Activated CD8-positive, alpha-beta memory T cell treated with anti-CD3 and anti-CD28 coated beads for 4 hours (primary cell): ENCODE results near the gene CADPS2.

Source experiments
- DNase-seq, 2 donors: peaks; one replicate each; pipeline ENCODE4 v3.0.0-alpha.2; 2020; ENCODE audit warnings: low read depth in 2 of 2

Gene CADPS2

DNA sequence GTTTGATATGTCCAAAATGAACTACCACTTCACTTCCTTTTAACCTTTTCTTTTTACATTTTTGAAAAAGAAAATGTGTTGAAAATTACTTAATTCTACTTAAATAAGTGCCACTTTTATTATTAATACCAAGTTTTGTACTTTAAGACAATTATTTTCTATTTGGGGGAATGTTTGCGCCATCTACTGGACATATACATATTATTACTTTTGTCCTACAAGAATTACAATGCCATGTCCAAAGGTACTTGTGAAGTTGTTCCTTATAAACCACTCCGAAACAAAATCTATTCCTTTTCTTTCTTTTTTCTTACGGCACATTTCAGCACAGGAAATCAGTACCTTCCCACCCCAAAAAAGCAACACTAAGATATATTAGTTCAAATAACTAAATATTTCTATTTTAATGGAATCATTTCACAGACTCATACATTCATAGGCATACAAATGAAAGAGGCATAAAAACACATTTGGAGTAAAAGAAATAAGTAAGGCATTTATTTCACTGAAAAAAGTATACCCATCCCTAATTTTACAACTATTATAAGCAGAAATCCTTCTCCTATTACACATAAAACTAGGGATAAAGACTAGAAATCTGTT lies 357.3 kb downstream of the CADPS2 start:
- no peak for DNase-seq

GRCh38 chr7:122525355-122525754 lies 360.9 kb downstream of the CADPS2 start:
- no peak for DNase-seq

DNA sequence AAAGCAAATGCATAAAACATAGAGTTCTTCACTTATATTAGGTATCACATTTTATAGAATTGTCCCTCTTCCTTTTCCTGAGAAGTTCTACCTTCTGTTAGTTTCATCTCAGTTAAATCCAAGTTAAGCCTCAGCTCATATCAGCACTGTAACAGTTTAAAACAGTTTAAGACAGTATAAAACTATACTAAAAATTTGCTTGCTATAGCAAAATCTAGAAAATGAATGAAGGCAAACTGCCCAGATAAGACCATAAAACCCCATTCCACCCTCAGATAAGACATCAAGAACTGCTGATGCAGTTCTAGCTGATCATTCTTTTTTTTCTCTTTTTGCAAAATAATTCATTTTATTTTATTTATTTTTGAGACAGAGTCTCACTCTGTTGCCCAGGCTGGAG lies 364.5 kb downstream of the CADPS2 start:
- DNase-seq, result no peak

DNA sequence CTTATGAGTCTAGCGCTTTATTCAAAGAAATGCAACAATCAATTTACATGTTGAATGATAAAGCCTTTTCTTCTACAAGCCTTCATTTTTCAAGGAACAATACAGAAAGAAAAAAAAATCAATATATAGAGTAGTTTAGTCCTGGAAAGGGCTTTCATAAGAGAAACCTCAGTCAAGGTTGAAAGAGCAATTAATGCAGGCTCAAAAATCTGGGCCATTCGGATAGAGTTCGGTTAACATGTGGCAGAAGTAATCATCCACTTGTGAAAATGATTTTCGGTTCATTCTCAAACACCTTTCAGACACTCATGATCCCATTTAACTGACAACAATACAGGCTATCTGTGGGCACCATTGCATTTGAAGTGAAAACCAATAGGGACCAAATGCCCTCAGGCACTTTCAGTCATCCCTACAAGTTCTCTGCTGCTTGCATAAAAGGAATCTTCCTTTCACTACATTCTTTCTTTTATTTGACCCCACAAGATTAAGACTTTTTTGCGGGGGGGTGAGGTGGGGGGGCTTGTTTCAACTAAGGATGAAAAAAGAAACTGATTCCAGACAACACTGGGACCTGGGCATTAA lies 365.2 kb downstream of the CADPS2 start:
- no peak for DNase-seq

DNA sequence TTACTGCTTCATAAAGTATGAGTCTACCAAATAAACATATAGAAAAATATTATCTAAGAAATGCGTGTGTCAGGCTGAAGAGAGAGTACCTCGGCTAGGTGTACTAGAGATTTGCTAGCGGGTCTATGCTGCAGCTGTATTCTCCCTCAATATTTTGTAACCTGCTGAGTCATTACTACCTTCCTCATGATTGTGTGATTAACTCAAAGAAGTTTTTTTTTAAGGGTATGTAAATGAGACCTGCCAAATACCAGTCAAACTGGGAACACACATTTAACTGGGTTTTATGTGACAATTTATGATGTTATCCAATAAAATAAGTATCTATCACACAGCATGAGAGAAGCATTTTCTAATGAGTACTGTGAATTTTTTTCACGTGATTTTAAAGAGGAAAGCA lies 367.8 kb downstream of the CADPS2 start:
- DNase-seq, result no peak

GRCh38 chr7:122517576-122517975 lies 368.7 kb downstream of the CADPS2 start:
- DNase-seq, result no peak

GRCh38 chr7:122515404-122515803 lies 370.9 kb downstream of the CADPS2 start:
- no peak for DNase-seq

- no peak for DNase-seq
These were observed 375.0 kb downstream of the CADPS2 start for GRCh38 chr7:122511268-122511667.

DNA sequence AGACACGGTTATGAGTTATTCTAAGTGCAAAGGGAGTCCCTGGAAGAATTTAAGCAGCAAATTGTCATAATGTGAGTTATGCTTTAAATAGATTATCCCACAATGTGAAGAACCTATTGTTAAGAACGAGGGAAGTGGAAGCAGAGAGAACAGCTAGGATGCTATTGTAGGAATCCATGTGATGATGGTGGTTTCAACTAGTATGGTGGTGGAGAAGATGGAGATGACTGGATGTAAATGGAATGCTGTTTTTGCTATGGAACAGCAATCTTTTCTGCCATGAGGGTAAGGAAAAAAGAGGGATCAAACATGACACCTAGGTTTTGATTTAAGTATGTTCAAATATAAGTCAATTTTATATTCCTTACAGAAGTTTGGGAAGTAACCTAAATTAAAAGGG lies 378.7 kb downstream of the CADPS2 start:
- no peak for DNase-seq

DNA sequence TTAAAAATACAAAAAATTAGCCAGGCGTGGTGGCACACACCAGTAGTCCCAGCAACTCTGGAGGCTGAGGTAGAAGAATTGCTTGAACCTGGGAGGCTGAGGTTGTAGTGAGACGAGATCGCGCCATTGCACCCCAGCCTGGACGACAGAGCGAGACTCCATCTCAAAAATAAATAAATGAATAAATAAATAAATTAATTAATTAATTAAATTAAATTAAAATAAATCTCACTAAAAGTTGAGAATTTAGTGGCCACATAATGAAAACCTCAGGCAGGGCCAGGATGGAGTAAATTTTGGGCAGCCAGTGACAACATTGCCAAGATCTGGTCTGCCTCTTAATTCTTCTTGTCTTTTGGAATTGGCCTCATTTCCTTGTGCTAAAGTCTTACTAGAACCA lies 394.3 kb downstream of the CADPS2 start:
- DNase-seq, result no peak

DNA sequence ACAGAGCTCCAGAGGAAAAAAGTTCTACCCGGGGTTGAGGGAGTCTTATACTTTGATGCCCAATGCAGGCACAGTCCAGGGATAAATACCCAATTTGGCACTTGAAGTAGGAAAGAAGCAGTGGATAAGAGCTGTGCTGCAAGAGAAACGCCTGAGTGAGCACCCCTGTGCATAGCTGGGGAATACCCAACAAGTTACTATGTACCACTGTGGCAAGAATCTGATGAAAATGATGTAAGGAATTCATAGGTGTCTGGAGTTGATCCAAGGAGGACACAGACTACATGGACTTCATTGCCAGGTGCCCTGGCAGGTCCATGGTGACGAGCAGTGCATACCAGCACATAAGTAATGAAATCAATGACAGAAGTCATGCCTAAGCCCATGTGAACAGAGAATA lies 398.0 kb downstream of the CADPS2 start:
- no peak for DNase-seq

DNA sequence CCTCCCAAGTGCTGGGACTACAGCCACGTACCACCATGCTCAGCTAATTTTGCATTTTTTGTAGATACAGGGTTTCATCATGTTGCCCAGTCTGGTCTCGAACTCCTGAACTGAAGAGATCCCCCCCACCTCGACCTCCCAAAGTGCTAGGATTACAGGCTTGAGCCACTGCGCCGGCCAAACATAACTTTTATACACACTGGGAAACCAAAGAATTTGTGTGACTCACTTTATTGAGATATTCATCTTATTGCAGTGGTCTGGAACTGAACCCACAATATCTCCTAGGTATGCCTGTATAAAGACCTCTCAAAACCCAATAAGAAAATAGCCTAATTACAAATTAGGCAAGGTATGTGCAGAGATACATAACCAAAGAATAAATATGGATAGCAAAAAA lies 399.1 kb downstream of the CADPS2 start:
- no peak for DNase-seq

DNA sequence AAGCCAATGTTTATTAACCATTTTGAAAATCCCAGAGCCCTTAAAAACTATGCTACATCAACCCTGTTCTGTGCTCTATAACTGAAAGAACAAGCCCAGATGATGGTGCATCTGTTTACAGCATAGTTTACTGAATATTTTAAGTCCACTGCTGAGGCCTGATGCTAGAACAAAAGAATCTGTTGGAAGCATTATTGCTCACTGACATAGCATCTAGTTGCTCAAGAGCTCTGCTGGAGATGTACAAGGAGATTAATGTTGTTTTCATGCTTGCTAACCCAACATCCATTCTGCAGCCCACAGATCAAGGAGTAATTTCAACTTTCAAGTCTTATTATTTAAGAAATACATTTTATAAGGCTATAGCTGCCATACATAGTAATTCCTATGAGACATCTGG lies 400.4 kb downstream of the CADPS2 start:
- no peak for DNase-seq

- DNase-seq, result no peak
These were observed 404.0 kb downstream of the CADPS2 start for GRCh38 chr7:122482212-122482611.

DNA sequence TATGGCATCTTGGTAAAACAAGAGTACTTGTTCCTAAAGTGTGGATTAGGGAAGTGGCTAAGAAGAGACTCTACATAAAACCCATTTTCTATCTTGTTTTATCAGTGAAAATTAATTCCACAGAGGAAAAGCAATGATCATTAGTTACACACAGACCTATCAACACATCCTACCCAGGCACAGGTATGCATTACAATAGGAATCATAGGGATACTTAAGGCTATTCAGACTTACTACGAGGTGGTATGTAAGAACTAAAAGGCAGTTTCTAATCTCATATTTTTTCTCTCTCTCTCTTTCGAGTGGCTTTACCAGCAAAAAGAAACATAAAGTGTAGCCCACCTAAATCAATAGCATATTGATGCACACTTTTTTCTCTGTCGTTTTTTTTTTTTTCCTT lies 415.4 kb downstream of the CADPS2 start:
- no peak for DNase-seq

- DNase-seq, result no peak
These were observed 417.3 kb downstream of the CADPS2 start for GRCh38 chr7:122468945-122469344.

DNA sequence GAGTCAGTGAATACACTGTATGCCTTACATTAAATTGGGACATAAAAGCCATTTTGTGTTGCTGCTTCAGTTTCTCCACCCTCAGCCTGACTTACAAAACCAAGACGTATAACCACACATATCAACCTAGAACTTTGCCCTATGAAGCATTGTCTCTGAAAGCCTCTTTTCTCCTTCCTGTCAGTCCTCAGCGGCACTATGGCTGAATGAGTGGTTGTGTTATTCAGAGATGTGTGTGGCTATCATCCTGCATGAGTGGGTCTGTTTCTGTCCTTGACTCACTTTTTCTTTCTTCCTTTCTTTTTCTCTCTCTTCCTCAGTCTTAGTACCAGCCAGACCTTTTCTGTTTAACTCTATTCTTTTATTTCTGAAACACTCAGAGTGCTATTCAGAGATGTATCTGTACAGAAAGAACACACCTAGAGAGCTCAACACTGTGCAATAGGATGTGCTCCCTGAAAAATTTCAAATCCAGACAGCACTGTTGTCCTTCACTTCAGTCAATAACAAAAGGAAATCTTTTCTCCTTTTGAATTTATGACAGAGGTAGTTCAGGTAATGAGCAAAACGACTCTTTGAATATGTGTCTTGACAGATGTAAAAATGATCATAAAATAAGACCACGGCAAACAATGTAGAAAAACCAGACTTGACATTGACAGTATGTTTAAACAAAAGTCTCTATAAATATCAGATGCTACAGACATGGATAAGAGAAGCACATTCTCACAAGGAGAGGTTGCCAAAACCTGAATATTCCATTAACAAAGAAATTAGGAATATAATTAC lies 418.4 kb downstream of the CADPS2 start:
- DNase-seq, result no peak

DNA sequence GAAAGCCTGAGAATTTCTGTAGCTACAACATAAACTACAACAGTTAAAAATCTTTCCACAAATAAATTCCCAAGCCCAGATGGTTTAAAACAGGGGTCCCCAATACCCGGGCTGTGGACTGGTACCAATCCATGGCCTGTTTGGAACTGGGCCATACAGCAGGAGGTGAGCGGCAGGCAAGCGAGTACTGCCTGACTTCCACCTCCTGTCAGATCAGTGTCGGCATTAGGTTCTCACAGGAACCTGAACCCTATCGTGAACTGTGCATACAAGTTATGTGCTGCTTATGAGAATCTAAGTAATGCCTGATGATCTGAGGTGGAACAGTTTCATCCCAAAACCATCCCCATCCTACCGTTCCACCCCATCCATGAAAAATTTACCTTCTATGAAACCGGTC lies 421.0 kb downstream of the CADPS2 start:
- DNase-seq, result no peak

- DNase-seq, result no peak
These were observed 422.6 kb downstream of the CADPS2 start for GRCh38 chr7:122463631-122464030.

DNA sequence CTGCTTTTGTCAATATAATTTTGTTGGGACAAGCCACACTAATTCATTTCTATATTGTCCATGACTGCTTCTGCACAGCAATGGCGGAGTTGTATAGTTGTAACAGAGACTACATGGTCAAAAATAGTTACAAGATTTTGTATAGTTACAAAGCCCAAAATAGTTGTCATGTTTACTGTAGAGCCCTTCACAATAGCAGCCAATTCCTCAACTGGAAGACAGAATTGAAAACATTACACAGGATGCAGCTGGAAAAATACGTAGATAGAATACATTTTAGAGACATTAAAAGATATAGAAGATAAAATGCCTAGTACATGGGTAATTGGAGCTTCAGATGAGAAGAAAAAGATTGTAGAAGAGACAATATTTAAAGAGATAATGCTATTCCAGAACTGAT lies 425.3 kb downstream of the CADPS2 start:
- no peak for DNase-seq

- DNase-seq, result no peak
These were observed 428.3 kb downstream of the CADPS2 start for GRCh38 chr7:122457969-122458368.

DNA sequence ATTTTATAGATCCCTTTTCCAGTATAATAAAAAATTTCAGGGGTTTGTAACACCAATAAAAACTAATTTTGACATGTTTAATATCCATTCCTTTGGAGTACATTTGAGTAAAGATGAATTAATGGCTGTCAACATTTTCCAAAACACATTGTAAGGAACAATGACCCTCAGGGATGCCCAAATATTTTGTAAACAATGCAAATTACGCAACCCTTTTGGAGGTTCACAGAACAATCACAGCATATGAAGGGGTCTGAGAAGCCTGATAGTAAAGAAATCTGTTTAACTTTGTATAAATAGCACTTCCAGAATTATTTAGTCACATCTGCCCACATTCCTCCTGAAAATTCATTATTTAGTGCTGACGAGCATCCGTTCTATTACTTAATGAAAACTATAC lies 428.9 kb downstream of the CADPS2 start:
- DNase-seq, result no peak

DNA sequence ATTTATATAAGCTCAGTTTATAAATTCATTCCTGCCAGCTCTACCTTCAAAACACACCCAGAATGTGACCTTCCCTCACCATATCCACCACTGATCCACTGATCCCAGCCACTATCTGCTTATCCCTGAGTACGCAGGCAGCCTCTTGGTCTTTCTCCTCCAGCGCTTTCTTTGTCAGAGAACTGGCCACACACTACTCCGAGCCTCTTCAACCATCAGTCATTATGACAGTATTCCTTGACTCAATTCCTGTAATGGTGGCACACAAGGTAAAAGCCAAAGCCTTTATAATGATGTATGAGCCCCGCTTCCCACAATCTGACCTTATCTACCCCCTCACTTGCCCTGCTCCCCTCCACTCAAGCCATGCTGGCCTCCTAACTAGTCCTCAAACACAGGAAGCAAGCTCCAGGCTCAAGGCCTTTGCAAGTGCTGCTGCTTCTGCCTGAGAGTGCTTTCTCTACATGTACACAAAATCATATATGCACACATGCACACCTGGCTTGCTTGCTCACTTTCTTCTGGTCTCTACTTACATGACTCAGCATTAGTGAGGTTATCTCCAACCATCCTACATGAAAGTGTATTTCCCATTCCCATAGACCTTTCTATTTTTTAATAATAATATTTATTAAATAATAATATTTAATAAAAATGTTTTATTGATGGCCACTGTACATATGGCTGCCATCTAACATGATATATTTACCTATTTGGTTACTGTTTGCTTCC lies 431.3 kb downstream of the CADPS2 start:
- DNase-seq, result no peak
